ENCODE results near the gene MYH6.

GRCh38 chr14:23372509-23372908 lies 35.6 kb downstream of the MYH6 start, which contains the start of gene IL25:
- TF ChIP-seq, protein P1, sequence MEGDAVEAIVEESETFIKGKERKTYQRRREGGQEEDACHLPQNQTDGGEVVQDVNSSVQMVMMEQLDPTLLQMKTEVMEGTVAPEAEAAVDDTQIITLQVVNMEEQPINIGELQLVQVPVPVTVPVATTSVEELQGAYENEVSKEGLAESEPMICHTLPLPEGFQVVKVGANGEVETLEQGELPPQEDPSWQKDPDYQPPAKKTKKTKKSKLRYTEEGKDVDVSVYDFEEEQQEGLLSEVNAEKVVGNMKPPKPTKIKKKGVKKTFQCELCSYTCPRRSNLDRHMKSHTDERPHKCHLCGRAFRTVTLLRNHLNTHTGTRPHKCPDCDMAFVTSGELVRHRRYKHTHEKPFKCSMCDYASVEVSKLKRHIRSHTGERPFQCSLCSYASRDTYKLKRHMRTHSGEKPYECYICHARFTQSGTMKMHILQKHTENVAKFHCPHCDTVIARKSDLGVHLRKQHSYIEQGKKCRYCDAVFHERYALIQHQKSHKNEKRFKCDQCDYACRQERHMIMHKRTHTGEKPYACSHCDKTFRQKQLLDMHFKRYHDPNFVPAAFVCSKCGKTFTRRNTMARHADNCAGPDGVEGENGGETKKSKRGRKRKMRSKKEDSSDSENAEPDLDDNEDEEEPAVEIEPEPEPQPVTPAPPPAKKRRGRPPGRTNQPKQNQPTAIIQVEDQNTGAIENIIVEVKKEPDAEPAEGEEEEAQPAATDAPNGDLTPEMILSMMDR (IDR thresholded peaks at IDR 0.05) = no peak
- TF ChIP-seq POLR2AphosphoS5 (IDR thresholded peaks at IDR 0.05) (no peak), POLR2A (IDR thresholded peaks at IDR 0.05) (no peak)

Data from upper lobe of left lung (tissue), 4 donors.